Pons (tissue), 1 donor: ENCODE data around the gene ESRP2.
A peak's percentile ranks its signal among the peaks of the same experiment; 100 is the strongest.

ENCODE experiments used
- DNase-seq: peaks from one replicate; pipeline ENCODE4 v3.0.0-alpha.2; 2016; ENCODE audit warnings: low spot score

The ESRP2 gene

DNA sequence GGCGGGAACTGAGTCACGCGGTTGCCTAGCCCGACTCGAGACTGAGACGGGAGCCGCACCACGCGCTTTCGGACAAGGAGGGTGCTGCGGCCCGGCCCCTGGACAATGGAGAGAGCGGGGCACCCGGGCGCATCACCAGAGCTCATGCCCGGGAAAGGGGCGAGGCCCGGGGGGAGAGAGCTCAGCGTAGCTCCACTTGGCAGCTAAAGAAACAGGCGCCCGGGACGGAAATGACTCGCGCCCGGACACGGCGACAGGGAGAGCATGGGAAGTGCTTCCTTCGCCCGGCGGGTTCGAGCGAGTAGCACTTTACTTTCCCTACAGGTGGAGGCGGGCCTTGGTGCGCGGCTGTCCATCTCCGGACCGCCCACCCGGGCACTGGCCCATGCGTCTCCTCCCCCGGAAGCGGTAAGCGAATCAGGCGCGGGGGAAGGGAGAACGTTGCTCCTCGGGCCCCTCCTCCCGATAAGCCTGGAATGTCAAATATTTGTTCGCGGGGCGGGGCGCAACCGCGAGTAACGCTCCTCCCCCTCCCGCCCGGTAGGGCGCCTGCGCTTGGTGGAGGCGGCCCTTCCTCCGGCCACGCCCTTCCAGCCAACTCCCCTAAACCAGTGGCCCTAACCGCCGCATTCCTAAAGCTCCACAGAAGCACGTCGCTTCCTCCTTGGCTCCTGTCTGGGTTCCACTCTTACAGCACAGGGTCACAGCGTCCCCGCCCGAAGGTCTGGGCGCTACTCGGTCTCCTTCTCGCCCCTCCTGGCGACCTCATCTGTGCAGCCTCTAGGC is 1.5 kb upstream of the ESRP2 start:
- DNase-seq, result peak; percentile 94

DNA sequence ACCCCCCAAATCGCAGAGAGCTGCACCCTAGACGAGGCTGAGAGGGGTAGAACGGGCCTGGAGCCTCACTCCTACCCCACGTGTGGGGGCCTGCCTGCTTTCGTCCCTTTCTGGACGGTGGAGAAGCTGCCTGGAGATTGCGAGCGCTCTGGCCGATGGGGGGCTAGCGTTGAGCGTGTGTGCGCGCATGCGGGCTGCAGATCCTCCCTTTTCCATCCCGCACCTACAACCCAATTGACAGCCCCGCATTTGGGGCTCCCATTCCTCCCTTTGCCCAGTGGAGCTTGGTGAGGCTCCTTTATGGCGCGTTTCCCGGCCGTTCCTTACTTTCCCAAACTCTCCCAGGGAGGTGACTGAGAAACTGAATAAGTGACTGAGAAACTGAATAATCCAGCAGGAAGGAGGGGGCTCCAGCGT is 907 bp upstream of the ESRP2 start:
- no peak for DNase-seq

GRCh38 chr16:68236137-68236825 is 354 bp upstream of the ESRP2 start:
- no peak for DNase-seq

DNA sequence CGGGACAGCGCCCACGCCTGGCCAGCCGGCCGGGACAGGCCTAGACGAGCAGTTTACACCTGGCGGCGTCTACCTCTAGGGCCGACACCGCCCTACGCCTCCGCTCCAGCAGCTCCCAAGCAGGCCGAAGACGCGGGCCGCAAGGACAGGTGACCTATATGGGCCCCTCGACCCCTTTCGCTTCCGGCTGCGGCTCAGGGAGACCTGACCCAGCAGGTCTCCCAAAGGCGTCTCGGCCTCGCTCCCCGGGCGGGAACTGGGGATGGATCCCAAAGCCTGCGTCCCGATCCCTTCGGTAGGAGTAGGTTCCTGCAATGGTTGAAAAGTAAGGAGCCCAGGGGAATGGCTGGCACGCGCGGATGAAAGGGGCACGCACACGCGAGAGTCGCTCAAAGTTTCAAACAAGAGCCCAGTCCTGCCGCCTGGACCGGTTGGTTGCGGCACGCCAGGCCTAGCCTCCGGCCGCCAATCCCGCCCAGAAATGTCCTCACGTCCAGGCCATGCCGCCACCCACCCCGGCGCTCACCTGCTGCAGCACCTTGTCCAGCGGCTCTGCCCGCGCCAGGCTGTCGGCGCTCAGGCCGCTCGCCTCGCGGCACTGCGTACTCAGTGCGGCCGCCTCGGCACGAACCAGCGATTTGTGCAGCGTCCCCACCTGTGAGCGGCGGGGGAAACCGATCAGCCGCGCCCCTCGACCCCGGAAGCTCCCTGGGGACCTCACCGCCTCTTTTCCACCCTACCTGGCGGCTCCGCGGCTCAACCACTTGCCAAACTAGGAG is 630 bp downstream of the ESRP2 start:
- no peak for DNase-seq

DNA sequence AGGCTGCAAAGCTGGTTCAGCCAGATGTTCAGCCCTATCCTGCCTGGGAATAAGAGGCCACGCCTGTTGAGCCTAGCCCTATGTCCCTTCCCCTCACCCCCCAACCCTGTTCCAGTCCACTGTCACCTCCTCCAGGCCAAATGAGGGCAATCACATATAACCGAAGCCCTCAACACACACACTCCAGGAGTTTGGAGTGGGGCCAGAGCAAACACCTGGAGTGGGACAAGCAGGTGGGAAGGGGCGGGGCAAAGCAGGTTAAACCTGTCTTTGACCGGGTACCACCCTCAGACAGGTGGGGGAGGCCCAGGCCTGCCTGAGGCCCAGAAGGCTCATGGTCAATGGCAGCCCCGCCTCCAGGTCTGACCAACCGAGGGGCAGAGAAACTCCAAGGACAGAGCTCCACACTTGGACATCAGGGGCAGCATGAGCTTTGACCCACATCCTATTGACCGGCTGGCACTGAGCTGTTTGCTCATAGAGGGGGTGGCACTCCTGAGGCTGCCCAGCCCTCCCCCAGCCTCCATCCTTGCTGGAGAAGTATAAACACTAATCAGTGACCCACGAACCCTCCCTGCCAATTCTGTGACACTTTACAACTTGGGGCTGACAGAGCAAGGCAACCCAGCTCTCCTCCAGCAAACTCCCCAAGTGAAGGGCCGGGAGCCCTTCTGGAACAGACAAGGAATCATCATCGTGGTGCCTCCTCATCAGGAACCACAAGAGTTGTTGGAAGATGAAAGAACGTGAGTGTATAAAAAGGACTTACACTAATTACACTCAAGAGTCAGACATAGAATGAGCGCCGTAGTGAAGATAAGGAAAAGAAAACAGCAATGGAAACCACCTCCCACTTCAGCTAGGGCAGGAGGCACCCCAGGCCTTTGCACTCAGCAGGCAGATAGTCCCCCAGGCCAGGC is 1.5 kb downstream of the ESRP2 start:
- DNase-seq, result no peak

GRCh38 chr16:68233835-68234187 is 2.1 kb downstream of the ESRP2 start:
- no peak for DNase-seq

- no peak for DNase-seq
These were observed 2.7 kb downstream of the ESRP2 start for GRCh38 chr16:68233085-68233834.

- no peak for DNase-seq
These were observed 3.6 kb downstream of the ESRP2 start for GRCh38 chr16:68232335-68232734.

GRCh38 chr16:68231384-68232136 is 4.4 kb downstream of the ESRP2 start:
- DNase-seq, result no peak

- DNase-seq, result no peak
These were observed 5.0 kb downstream of the ESRP2 start for GRCh38 chr16:68230956-68231355.

- no peak for DNase-seq
These were observed 5.8 kb downstream of the ESRP2 start for GRCh38 chr16:68230176-68230571.

- DNase-seq, result peak; percentile 83
These were observed 6.3 kb downstream of the ESRP2 start for GRCh38 chr16:68229431-68230175.

DNA sequence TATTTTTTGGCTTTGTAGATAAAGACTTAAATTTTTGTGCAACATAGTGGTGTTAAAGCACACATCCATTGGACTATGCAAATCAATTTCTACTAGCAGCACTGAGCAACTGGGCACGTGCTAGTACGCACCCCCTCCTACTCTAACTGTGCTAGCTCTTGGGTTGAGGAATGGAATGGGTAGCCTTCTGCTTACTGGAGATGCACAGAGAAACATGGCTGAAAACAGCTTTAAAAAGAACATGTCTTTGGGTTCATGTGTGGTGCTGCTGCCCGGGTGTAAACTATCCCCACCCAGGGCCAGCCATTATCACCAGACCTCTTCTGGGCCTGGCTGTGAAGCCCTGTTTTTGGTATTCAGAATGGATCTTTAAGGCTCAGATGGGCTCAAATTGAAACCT is 7.3 kb downstream of the ESRP2 start:
- no peak for DNase-seq

- no peak for DNase-seq
These were observed 7.9 kb downstream of the ESRP2 start for GRCh38 chr16:68227850-68228553.

DNA sequence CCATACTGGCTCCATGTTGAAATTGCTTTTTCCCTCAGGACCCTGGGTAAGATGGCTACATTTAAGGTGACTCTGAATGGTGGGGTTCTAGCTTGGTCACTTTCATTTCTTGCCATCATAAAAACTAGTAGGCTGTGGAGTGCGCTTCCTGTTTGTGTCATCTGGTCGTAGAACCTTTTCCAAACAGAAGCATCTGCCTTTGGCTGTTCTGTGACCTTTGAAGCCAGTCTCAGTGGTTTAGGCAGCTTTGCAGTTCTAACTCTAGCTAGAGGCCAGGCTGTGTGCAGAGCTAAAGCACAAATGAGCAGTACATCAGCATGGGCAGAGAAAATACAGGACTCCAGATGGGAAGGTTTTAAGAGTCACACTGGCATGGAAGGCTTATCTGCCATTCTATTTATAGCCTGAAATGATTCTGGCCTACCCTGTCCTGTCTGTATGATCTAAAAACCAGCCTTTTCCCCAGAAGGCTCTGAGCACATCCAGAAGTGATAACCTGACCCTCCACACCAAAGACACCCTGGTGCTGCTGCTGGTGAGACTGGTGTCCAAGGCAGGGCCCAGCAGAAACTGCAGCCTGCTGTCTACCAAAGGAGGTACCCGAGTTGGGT is 8.6 kb downstream of the ESRP2 start:
- DNase-seq, result no peak

- DNase-seq, result no peak
These were observed 9.8 kb downstream of the ESRP2 start for GRCh38 chr16:68226116-68226515.

DNA sequence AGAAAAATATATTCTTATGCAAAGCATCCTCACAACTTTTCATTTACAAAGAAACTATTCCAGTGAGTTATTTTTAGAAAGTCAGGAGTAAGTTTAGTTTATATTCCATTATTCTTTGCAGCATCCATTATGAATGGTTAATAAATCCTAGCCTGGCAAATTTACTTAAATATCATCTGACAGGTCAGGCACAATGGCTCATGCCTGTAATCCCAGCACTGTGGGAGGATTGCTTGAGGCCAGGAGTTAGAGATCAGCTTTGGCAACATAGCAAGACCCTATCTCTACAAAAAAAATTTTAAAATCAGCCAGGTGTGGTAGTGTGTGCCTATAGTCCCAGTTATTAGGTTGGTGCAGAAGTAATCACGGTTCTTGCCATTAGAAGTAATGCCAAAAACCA is 12.9 kb downstream of the ESRP2 start:
- DNase-seq, result no peak

GRCh38 chr16:68219725-68220351 is 16.1 kb downstream of the ESRP2 start:
- no peak for DNase-seq
